Measurements from ENCODE around the gene SLC22A1.

The SLC22A1 gene

DNA sequence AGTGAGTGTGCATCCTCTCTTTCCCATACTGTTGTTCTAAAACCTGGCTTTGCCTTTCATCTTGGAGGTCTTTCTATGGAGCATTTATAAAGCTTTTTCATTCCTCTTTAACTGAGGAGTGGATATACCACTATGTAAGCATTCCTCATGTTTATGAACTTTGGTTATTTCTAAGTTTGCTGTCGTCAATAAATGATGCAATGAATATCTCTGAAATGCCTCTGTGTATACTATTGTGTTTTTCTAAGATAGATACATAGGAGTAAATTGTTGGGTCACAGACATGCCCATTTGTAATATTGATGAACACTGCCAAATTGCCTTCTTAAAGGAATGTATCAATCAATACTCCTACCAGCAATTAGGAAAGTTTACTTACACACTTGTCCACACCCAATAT, 83.1 kb downstream of the SLC22A1 start:
- DNase-seq (ENCODE audit: insufficient read length, low spot score): no peak
- FAIRE-seq: no peak

DNA sequence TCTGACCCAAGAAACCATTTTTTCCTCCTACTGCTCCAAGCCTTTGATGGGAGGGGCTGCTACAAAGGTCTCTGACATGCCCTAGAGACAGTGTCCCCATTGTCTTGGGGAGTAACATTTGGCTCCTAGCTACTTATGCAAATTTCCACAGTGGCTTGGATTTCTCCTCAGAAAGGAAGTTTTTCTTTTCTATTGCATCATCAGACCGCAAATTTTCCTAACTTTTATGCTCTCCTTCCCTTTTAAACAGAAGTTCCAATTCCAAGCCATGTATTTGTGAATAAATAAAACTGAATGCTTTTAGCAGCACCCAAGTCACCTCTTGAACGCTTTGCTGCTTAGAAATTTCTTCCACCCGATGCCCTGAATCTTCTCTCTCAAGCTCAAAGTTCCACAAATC, 86.0 kb downstream of the SLC22A1 start:
- FAIRE-seq: no peak
- no peak for DNase-seq (ENCODE audit: insufficient read length, low spot score)

Data from HTR-8/SVneo (cell line).